HepG2 (cell line): ENCODE measurements around the gene PYCR2. TPM values are rescaled to one million over a fixed set of nuclear protein-coding genes. Genes with fewer than 3 reads are reported as not detected.

ENCODE experiments used
- ATF4 ChIP-seq, 2 experiments: fragments of 450-650 bp in 1 of 2; sonication (generic) in 1 of 2; formaldehyde crosslinking; IDR thresholded peaks; 2 replicates each; pipeline versions ENCODE4 v1.5.0 to v1.8.0; 2020 to 2022; ENCODE audit warnings: mild to moderate bottlenecking in 1 of 2, missing genetic modification reagents in 1 of 2
- BCL6 ChIP-seq: IDR thresholded peaks from 2 replicates; pipeline ENCODE4 v1.6.1; 2016; ENCODE audit warnings: missing genetic modification reagents, missing compliant biosample characterization
- MED13 ChIP-seq: sonication (generic); formaldehyde crosslinking; IDR thresholded peaks from 2 replicates; pipeline ENCODE4 v1.5.0; 2020; ENCODE audit warnings: missing genetic modification reagents
- NAIF1 ChIP-seq: sonication (generic); formaldehyde crosslinking; IDR thresholded peaks from 2 replicates; pipeline ENCODE4 v1.5.0; 2020; ENCODE audit warnings: mild to moderate bottlenecking, missing genetic modification reagents, borderline replicate concordance
- PATZ1 ChIP-seq: sonication (generic); formaldehyde crosslinking; IDR thresholded peaks from 2 replicates; pipeline ENCODE4 v1.4.0; 2020; ENCODE audit warnings: missing genetic modification reagents
- POGZ ChIP-seq: sonication (generic); formaldehyde crosslinking; IDR thresholded peaks from 2 replicates; pipeline ENCODE4 v1.4.0; 2020; ENCODE audit warnings: mild to moderate bottlenecking, missing genetic modification reagents
- RFXAP ChIP-seq: sonication (generic); formaldehyde crosslinking; IDR thresholded peaks from 2 replicates; pipeline ENCODE4 v1.4.0; 2020; ENCODE audit warnings: missing genetic modification reagents, borderline replicate concordance
- YY1 ChIP-seq: IDR thresholded peaks from 2 replicates; pipeline ENCODE4 v1.6.1; 2011; ENCODE audit warnings: low read length, low read depth, moderate library complexity, mild to moderate bottlenecking; ENCODE audit not compliant: insufficient read depth, insufficient replicate concordance
- ZBTB26 ChIP-seq: IDR thresholded peaks from 2 replicates; pipeline ENCODE4 v1.6.1; 2016; ENCODE audit warnings: missing compliant biosample characterization, missing genetic modification reagents, borderline replicate concordance
- ZBTB40 ChIP-seq, 2 experiments: fragments of 450-650 bp in 1 of 2; sonication (generic) in 1 of 2; formaldehyde crosslinking in 1 of 2; IDR thresholded peaks; 2 replicates each; pipeline versions ENCODE4 v1.6.1 to v1.8.0; 2016 to 2022; ENCODE audit warnings: antibody characterized with exemption in 1 of 2, mild to moderate bottlenecking in 1 of 2, missing genetic modification reagents in 1 of 2
- ZMYM4 ChIP-seq: sonication (generic); formaldehyde crosslinking; IDR thresholded peaks from 2 replicates; pipeline ENCODE4 v1.8.1; 2023; ENCODE audit warnings: mild to moderate bottlenecking, missing genetic modification reagents
- ZNF17 ChIP-seq: sonication (generic); formaldehyde crosslinking; IDR thresholded peaks from 2 replicates; pipeline ENCODE4 v1.5.0; 2020; ENCODE audit warnings: mild to moderate bottlenecking, missing genetic modification reagents
- ZNF484 ChIP-seq: sonication (generic); formaldehyde crosslinking; IDR thresholded peaks from 2 replicates; pipeline ENCODE4 v1.5.1; 2020; ENCODE audit warnings: mild to moderate bottlenecking, low read depth, missing genetic modification reagents, borderline replicate concordance
- ZSCAN21 ChIP-seq: sonication (generic); formaldehyde crosslinking; IDR thresholded peaks from 2 replicates; pipeline ENCODE4 v1.8.0; 2022; ENCODE audit warnings: mild to moderate bottlenecking, missing genetic modification reagents, moderate library complexity, borderline replicate concordance
- polyA plus RNA-seq, 8 experiments: library from polyadenylated mRNA; depleted of rRNA in 3 of 8; stranded (reverse) in 7 of 8; unstranded in 1 of 8; fragments of >200 nt; fragmentation: Illumina TruSeq in 4 of 8; extraction: Trizol in 4 of 8; gene quantifications; 2 replicates each; pipeline versions ENCODE4 v1.2.1 to v1.2.3, GENCODE V29; 2011 to 2016; ENCODE audit warnings: low read depth in 4 of 8, missing spikeins in 1 of 8, mixed read lengths in 1 of 8; ENCODE audit not compliant: insufficient read depth in 1 of 8
- total RNA-seq, 5 experiments: library from RNA; depleted of rRNA; stranded (reverse); fragments of >200 nt; fragmentation: Illumina TruSeq; extraction: Trizol; gene quantifications; 2 replicates each; pipeline ENCODE4 v1.2.3, GENCODE V29; 2016; ENCODE audit warnings: low read depth in 1 of 5

The PYCR2 gene
- total and polyA plus RNA-seq, 2 of the 13 experiments (the other 11 are each of a cell fraction or from before 2014, with no cell fraction given): 47.2 to 47.8 TPM

- no peak for TF ChIP-seq RFXAP
- peak; percentile 34; the same call in 1 of the 2 replicates for TF ChIP-seq BCL6 (CRISPR knock-in tag)
- TF ChIP-seq PATZ1 (CRISPR knock-in tag): peak; percentile 64; the same call in 1 of the 2 replicates
- no peak for TF ChIP-seq MED13 (CRISPR knock-in tag)
- TF ChIP-seq ZSCAN21 (CRISPR knock-in tag): no peak
- no peak for TF ChIP-seq ZBTB26
- no peak for TF ChIP-seq ATF4 (CRISPR knock-in tag; IDR thresholded peaks at IDR 0.05)
- TF ChIP-seq ZMYM4 (CRISPR knock-in tag): peak; percentile 56; the same call in 1 of the 2 replicates
- no peak for TF ChIP-seq ZNF484 (CRISPR knock-in tag)
- TF ChIP-seq ZBTB40 (IDR thresholded peaks at IDR 0.05): no peak
- TF ChIP-seq ZBTB40 (CRISPR knock-in tag; IDR thresholded peaks at IDR 0.05): no peak
- no peak for TF ChIP-seq ZNF17 (CRISPR knock-in tag)
- no peak for TF ChIP-seq NAIF1 (CRISPR knock-in tag)
- no peak; the same call in 1 of the 2 replicates for TF ChIP-seq POGZ (CRISPR knock-in tag)
- no peak for TF ChIP-seq YY1
These were observed 33.5 kb downstream of the PYCR2 start (continued) for GRCh38 chr1:225890346-225891228.
